GM12878 (cell line): ENCODE measurements around the gene RBKS. TPM values are rescaled to one million over a fixed set of nuclear protein-coding genes. Genes with fewer than 3 reads are reported as not detected.

ENCODE experiments used
- CEBPZ ChIP-seq: fragments of 150-350 bp; IDR thresholded peaks from 2 replicates; pipeline ENCODE4 v1.6.1; 2016; ENCODE audit warnings: low read depth, low read length
- E4F1 ChIP-seq: fragments of 450-650 bp; IDR thresholded peaks from 2 replicates; pipeline ENCODE4 v1.6.1; 2018; ENCODE audit warnings: borderline replicate concordance, mild to moderate bottlenecking; ENCODE audit not compliant: partially characterized antibody
- ESRRA ChIP-seq: IDR thresholded peaks from 2 replicates; pipeline ENCODE4 v1.6.1; 2012; ENCODE audit warnings: mild to moderate bottlenecking, low read length, improper control_type of control experiment
- HCFC1 ChIP-seq: fragments of 150-350 bp; IDR thresholded peaks from 2 replicates; pipeline ENCODE4 v1.6.1; 2014; ENCODE audit warnings: low read length
- IKZF1 ChIP-seq: fragments of 450-650 bp; conservative IDR thresholded peaks from 2 replicates; pipeline ENCODE4 v1.6.1; 2017; ENCODE audit warnings: antibody characterized with exemption, mild to moderate bottlenecking
- LARP7 ChIP-seq: fragments of 450-650 bp; IDR thresholded peaks from 2 replicates; pipeline ENCODE4 v1.6.1; 2017; ENCODE audit warnings: mild to moderate bottlenecking
- MEF2A ChIP-seq: IDR thresholded peaks from 2 replicates; pipeline ENCODE4 v1.6.1; 2011; ENCODE audit warnings: low read depth, mild to moderate bottlenecking, low read length, moderate library complexity; ENCODE audit not compliant: insufficient read depth
- MTA3 ChIP-seq: IDR thresholded peaks from 2 replicates; pipeline ENCODE4 v1.6.1; 2012; ENCODE audit warnings: low read length, inconsistent platforms, borderline replicate concordance
- PAX8 ChIP-seq: fragments of 450-650 bp; IDR thresholded peaks from 2 replicates; pipeline ENCODE4 v1.6.1; 2017; ENCODE audit warnings: mild to moderate bottlenecking, moderate library complexity
- PKNOX1 ChIP-seq: fragments of 450-650 bp; IDR thresholded peaks from 2 replicates; pipeline ENCODE4 v1.6.1; 2016; ENCODE audit warnings: mild to moderate bottlenecking
- RB1 ChIP-seq: fragments of 450-650 bp; formaldehyde crosslinking; IDR thresholded peaks from 2 replicates; pipeline ENCODE4 v1.6.1; 2017; ENCODE audit warnings: mild to moderate bottlenecking, borderline replicate concordance
- SMC3 ChIP-seq: IDR thresholded peaks from 2 replicates; pipeline ENCODE4 v1.6.1; 2011; ENCODE audit warnings: low read length, improper control_type of control experiment, borderline replicate concordance
- TAF1 ChIP-seq: IDR thresholded peaks from 2 replicates; pipeline ENCODE4 v1.6.1; 2011; ENCODE audit warnings: mild to moderate bottlenecking, low read depth, low read length, borderline replicate concordance
- TBL1XR1 ChIP-seq: IDR thresholded peaks from 2 replicates; pipeline ENCODE4 v1.6.1; 2012; ENCODE audit warnings: low read depth, low read length, improper control_type of control experiment
- ZBTB33 ChIP-seq: fragments of 450-650 bp; IDR thresholded peaks from 2 replicates; pipeline ENCODE4 v1.6.1; 2017; ENCODE audit warnings: mild to moderate bottlenecking
- ZBTB4 ChIP-seq: fragments of 450-650 bp; formaldehyde crosslinking; IDR thresholded peaks from 2 replicates; pipeline ENCODE4 v1.4.0; 2022; ENCODE audit warnings: mild to moderate bottlenecking, moderate library complexity
- ZNF217 ChIP-seq: fragments of 450-650 bp; IDR thresholded peaks from 2 replicates; pipeline ENCODE4 v1.6.1; 2017; ENCODE audit warnings: antibody characterized with exemption, mild to moderate bottlenecking
- ZNF384 ChIP-seq: IDR thresholded peaks from 2 replicates; pipeline ENCODE4 v1.6.1; 2012; ENCODE audit warnings: low read depth, mild to moderate bottlenecking, low read length, improper control_type of control experiment, borderline replicate concordance
- polyA plus RNA-seq, 11 experiments: library from polyadenylated mRNA; depleted of rRNA in 4 of 11; unstranded in 6 of 11; stranded (reverse) in 5 of 11; fragments of >200 nt; fragmentation: Nextera tagmentation in 4 of 11; fragmentation: Illumina TruSeq in 1 of 11; extraction: Ambion mirVana in 4 of 11; extraction: Trizol in 1 of 11; gene quantifications; 1 replicate in 1 of 11; 2 replicates in 10 of 11; pipeline versions ENCODE4 v1.2.1 to v1.2.3, GENCODE V29; 2011 to 2016; ENCODE audit warnings: inconsistent platforms in 2 of 11, missing spikeins in 2 of 11, low read depth in 1 of 11
- total RNA-seq, 4 experiments: library from RNA; depleted of rRNA in 3 of 4; stranded (reverse); fragments of >200 nt in 3 of 4; fragmentation: Illumina TruSeq in 1 of 4; extraction: Trizol in 1 of 4; gene quantifications; 2 replicates each; pipeline versions ENCODE4 v1.2.1 to v1.2.3, GENCODE V29; 2013 to 2021

The RBKS gene
- total and polyA plus RNA-seq, 10 of the 15 experiments (the other 5 are each of a cell fraction or from before 2014, with no cell fraction given): 0.39 to 1.8 (median 1.0) TPM

- TF ChIP-seq CEBPZ (no peak), MTA3 (0 out of 2 replicates have a peak, but pooled peaks have one; percentile 25), ZBTB4 (CRISPR knock-in tag) (no peak), ESRRA (0 out of 2 replicates have a peak, but pooled peaks have one; percentile 55), ZNF384 (0 out of 2 replicates have a peak, but pooled peaks have one; percentile 6), ZNF217 (no peak), ZBTB33 (no peak), SMC3 (no peak), PKNOX1 (peak; percentile 29; the same call in 1 of the 2 replicates), IKZF1 (no peak), LARP7 (no peak), E4F1 (no peak), HCFC1 (no peak), PAX8 (no peak), MEF2A (no peak), TAF1 (no peak), RB1 (no peak), TBL1XR1 (no peak)
Measured at GRCh38 chr2:27890924-27891672, 911 bp upstream of the RBKS start (continued).
